ENCODE data around the gene B3GNT4. TPM values are rescaled to one million over a fixed set of nuclear protein-coding genes. Genes with fewer than 3 reads are reported as not detected.

The B3GNT4 gene
- total RNA-seq, 2 donors from 2014 or later: 2.4 TPM; not detected in 1

DNA sequence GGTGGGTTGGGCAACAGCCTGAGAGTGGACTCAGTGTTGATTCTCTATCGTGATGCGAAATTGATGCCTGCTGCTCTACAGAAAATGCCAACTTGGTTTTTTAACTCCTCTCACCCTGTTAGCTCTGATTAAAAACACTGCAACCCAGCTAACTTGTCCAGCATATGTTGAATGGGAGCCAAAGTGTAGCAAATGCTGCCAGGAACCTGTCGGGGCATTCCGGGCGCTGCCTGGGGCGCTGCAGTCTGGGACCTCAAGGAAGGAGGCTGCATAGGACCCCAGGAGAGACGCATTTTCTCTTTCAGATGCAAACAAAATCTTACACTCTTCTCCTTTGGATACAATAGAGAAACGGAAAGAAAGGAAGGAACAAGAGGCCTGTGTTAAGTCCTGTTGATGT lies 3.9 kb downstream of the B3GNT4 start:
- Histone ChIP-seq H3K36me3 (peaks cover 26% of the 10 kb centered on the region), H3K9me3 (no peaks in the 10 kb centered on the region), H3K4me1 (ENCODE audit: control insufficient read depth in 1 of 2, low read depth in 2 of 2) (peaks cover 8 to 12% of the 10 kb centered on the region in 2 donors), H3K27ac (no peak overlapping the region), H3K4me3 (no peak overlapping the region), H3K27me3 (replicated peaks; ENCODE audit: insufficient read depth) (no peaks in the 10 kb centered on the region)
- no peak for ATAC-seq (ENCODE audit: insufficient number of reproducible peaks, low FRiP score, low read depth)
- TF ChIP-seq, protein P1, sequence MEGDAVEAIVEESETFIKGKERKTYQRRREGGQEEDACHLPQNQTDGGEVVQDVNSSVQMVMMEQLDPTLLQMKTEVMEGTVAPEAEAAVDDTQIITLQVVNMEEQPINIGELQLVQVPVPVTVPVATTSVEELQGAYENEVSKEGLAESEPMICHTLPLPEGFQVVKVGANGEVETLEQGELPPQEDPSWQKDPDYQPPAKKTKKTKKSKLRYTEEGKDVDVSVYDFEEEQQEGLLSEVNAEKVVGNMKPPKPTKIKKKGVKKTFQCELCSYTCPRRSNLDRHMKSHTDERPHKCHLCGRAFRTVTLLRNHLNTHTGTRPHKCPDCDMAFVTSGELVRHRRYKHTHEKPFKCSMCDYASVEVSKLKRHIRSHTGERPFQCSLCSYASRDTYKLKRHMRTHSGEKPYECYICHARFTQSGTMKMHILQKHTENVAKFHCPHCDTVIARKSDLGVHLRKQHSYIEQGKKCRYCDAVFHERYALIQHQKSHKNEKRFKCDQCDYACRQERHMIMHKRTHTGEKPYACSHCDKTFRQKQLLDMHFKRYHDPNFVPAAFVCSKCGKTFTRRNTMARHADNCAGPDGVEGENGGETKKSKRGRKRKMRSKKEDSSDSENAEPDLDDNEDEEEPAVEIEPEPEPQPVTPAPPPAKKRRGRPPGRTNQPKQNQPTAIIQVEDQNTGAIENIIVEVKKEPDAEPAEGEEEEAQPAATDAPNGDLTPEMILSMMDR (IDR thresholded peaks at IDR 0.05): no peak
- no peak for DNase-seq (ENCODE audit: low spot score)

DNA sequence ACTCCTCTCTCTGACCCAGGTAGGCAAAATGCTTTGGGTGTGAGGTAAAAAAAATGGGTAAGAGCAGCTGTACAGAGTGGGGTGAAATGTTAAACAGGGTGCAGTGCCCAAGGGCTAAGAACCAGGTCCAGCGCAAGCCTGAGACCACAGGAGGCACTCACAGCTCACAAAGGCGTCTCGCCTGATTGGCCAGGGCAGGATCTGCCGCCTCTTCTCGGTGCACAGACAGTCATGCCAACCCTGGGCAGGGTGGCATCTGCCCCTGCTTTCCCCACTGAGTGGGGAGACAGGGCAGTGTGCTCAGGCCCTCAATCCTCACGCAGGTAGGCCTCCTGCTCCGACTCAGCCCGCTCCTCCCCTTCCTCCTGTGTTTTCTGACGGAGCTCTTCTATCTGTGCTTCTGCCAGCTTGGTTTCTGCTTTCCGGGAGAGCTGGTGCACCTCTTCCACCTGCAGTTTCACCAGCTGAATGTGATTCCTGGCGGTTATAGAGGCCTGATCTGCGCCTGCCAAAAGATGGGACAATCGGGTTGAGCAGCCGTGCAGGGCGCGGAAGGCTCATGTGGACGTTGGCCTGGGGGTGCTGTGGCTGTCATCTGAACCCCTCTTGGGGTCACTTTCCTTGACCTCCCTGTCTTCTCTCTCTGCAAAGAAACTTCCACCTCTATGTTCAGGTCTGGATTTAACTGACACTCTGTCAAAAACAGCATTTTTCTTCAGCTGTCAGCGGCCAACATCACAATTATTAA lies 4.7 kb downstream of the B3GNT4 start:
- TF ChIP-seq, protein P1 (IDR thresholded peaks at IDR 0.05): no peak
- H3K36me3 ChIP-seq: peaks cover 33% of the 10 kb centered on the region
- DNase-seq (ENCODE audit: low spot score): no peak

DNA sequence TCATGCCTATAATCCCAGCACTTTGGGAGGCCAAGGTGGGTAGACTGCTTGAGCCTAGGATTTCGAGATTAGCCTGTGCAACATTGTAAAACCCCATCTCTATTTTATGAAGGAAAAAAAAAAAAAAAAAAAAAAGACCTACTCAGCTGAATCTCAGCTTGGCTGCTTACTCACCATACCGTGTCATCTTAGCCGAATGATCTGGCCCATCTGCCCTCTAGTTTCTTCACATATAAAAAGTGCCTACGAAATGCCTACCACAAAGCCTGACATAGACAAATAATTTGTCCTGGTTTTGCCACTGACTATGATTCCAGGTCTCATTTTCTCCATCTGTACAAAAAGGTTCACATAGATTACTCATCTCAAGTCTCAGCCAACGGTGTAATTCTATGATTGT lies 12.3 kb downstream of the B3GNT4 start:
- Histone ChIP-seq H3K4me3 (no peak overlapping the region), H3K27ac (no peak overlapping the region), H3K9me3 (no peaks in the 10 kb centered on the region), H3K4me1 (ENCODE audit: control insufficient read depth in 1 of 2, low read depth in 2 of 2) (no peaks in the 10 kb centered on the region), H3K27me3 (replicated peaks; ENCODE audit: insufficient read depth) (no peaks in the 10 kb centered on the region), H3K36me3 (peaks cover 82% of the 10 kb centered on the region)
- TF ChIP-seq, protein P1 (IDR thresholded peaks at IDR 0.05): no peak
- no peak for DNase-seq (ENCODE audit: low spot score)
- ATAC-seq (ENCODE audit: insufficient number of reproducible peaks, low FRiP score, low read depth): no peak

More for the DNA sequence above, 4.7 kb downstream of the B3GNT4 start:
- Histone ChIP-seq H3K9me3 (no peaks in the 10 kb centered on the region), H3K4me1 (ENCODE audit: control insufficient read depth in 1 of 2, low read depth in 2 of 2) (peaks cover 3 to 12% of the 10 kb centered on the region in 2 donors), H3K27me3 (replicated peaks; ENCODE audit: insufficient read depth) (no peaks in the 10 kb centered on the region), H3K4me3 (no peak overlapping the region), H3K27ac (no peak overlapping the region)
- no peak for ATAC-seq (ENCODE audit: insufficient number of reproducible peaks, low FRiP score, low read depth)

DNA sequence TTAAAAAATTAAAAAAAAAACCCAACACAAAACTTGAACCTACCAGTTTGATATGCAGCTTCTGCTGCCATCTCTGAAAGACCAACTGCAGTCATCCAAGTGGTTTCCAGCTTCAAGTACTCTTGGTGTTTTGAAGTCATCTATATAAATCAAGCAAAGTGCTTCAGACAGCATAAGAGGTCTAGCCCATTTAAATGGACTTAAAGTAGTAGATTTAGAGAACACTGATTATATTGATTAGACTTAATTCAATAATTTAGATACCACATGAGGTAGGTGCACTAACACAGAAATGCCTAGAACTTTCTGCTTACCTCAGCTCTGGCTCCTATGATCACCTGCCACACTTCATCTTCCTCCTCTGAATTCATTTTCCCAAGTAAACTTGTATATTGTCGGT lies 12.9 kb downstream of the B3GNT4 start:
- TF ChIP-seq, protein P1 (IDR thresholded peaks at IDR 0.05): no peak
- H3K27ac ChIP-seq: no peak overlapping the region
- no peak overlapping the region for H3K4me3 ChIP-seq
- no peaks in the 10 kb centered on the region for H3K27me3 ChIP-seq (replicated peaks; ENCODE audit: insufficient read depth)
- H3K4me1 ChIP-seq (ENCODE audit: control insufficient read depth in 1 of 2, low read depth in 2 of 2): no peaks in the 10 kb centered on the region
- no peaks in the 10 kb centered on the region for H3K9me3 ChIP-seq
- no peak for DNase-seq (ENCODE audit: low spot score)
- H3K36me3 ChIP-seq: peaks cover 81% of the 10 kb centered on the region
- ATAC-seq (ENCODE audit: insufficient number of reproducible peaks, low FRiP score, low read depth): no peak

DNA sequence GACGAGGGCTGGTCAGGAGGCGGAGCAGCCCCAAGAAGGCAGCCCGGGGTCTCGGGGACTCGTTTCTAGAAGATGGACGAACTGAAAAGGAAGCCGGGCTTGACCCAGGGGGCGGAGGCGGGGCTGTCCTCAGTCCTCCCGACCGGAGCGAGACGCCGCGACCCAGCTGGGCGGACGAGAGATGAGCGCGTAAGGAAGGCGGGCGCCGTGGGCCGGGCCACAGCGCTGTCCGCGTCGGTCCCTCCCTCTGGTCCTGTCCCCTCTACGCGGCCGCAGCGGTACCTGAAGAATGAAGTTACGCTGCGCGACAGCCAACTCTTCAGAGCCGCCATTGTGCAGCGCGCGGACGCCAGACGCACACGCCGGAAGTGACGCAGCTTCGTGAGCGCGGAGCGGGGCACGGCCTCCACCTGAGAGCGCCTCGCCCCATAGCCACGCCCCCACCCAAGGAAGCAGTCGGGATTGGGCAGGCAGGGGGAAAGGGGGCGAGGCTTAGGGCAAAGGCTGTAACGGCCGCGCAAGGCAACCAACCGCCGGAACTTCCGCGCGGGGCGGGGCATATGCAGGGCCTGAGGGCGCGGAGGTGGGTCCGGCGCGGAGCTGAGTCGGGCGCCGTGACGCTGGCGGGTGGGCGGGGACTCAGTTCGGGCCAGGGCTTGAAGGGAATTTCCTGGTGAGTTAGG lies 22.3 kb downstream of the B3GNT4 start, which contains the start of gene DIABLO:
DIABLO (minus strand) TSS at position 370 of the 683 bp plus-strand sequence; CDS start at position 332, 38 bp downstream.
- TF ChIP-seq, protein P1 (IDR thresholded peaks at IDR 0.05): no peak
- peak; percentile 99 for DNase-seq (ENCODE audit: low spot score)
- peaks cover 18% of the 10 kb centered on the region for H3K36me3 ChIP-seq

More for the DNA sequence above, 22.3 kb downstream of the B3GNT4 start, which contains the start of gene DIABLO:
- H3K27me3 ChIP-seq (replicated peaks; ENCODE audit: insufficient read depth): no peaks in the 10 kb centered on the region
- no peaks in the 10 kb centered on the region for H3K9me3 ChIP-seq
- peak; percentile 97 for ATAC-seq (ENCODE audit: insufficient number of reproducible peaks, low FRiP score, low read depth)
- H3K4me1 ChIP-seq (ENCODE audit: control insufficient read depth in 1 of 2, low read depth in 2 of 2): peaks cover 16 to 23% of the 10 kb centered on the region in 2 donors
- H3K4me3 ChIP-seq: peak within 1 kb of the TSS; percentile 99
- peak within 1 kb of the TSS; percentile 87 to 97 for H3K27ac ChIP-seq
